ENCODE measurements around the gene SPART. TPM values are rescaled to one million over a fixed set of nuclear protein-coding genes. Genes with fewer than 3 reads are reported as not detected.
"Not testable (repeated sequence)": the region's sequence is repeated elsewhere in the genome, so short reads cannot be mapped to it uniquely, and the experiment has no call there.

The SPART gene
- total and polyA plus RNA-seq, 12 donors: 15.9 to 49.8 (median 37.4) TPM

- H3K27ac ChIP-seq: no peak overlapping the region
- intact Hi-C loops (cut with DNase I): no loop called here
- DNase-seq (no peak), ATAC-seq (no peak)
- H3K4me1 ChIP-seq: peaks cover 0 to 7% (median 0%) of the 10 kb centered on the region in 9 donors
- TF ChIP-seq CTCF (IDR thresholded peaks at IDR 0.05): no peak
- H3K27me3 ChIP-seq: no peaks in the 10 kb centered on the region
- H3K4me3 ChIP-seq: no peak overlapping the region
- H3K36me3 ChIP-seq: peaks cover 0 to 90% (median 47%) of the 10 kb centered on the region in 9 donors
- H3K9me3 ChIP-seq: no peaks in the 10 kb centered on the region
- 86% methylated on average over 1 of the region's 1 CpG for WGBS, 2 donors
Observed at GRCh38 chr13:36325912-36326311, 20.3 kb downstream of the SPART start.

- H3K4me3 ChIP-seq; H3K27me3 ChIP-seq; H3K9me3 ChIP-seq; intact Hi-C loops (cut with DNase I); H3K4me1 ChIP-seq; ATAC-seq; DNase-seq; H3K27ac ChIP-seq: not testable (repeated sequence)
- peaks cover 0 to 80% (median 47%) of the 10 kb centered on the region in 9 donors for H3K36me3 ChIP-seq
- 77 to 83% methylated on average over 5 of the region's 5 CpGs for WGBS, 2 donors
Observed at GRCh38 chr13:36324881-36325280, 21.3 kb downstream of the SPART start.

DNA sequence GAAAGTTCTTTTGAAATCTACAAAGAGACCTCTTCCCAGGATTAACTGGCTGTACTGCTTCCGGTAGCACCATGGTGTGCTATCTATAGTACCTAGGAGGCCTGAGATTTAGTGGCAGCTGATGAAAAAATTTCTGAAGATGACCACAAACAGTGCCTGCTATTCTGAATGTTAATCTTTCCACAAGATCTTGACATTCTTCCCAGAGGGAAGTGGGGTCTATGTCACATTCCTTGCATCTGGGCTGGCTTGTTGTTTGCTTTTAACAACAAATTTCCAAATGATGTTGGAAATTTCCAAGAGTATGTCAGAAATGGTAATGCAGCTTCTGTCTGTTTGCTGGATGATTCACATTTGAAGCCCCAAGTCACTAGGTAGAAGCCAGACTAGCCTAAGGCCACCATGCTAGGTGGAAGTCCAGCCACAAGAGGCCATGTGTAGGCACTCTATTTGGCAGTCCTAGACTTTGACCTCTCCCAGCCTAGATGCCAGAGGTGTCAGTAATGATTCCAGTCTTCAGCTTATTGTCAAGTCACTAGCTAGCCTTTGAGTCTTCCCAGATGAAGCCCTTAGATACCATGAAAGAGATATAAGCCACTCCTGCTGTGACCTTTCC, 22.1 kb downstream of the SPART start:
- Histone ChIP-seq H3K27me3 (no peaks in the 10 kb centered on the region), H3K4me1 (peaks cover 0 to under 1% (median 0%) of the 10 kb centered on the region in 9 donors), H3K9me3 (no peaks in the 10 kb centered on the region), H3K27ac (no peak overlapping the region), H3K36me3 (peaks cover 0 to 73% (median 47%) of the 10 kb centered on the region in 9 donors), H3K4me3 (no peak overlapping the region)
- 93 to 97% methylated on average over 1 of the region's 1 CpG for WGBS, 2 donors
- ATAC-seq: no peak
- DNase-seq: no peak
- TF ChIP-seq CTCF (IDR thresholded peaks at IDR 0.05): no peak
- intact Hi-C loops (cut with DNase I): no loop called here

DNA sequence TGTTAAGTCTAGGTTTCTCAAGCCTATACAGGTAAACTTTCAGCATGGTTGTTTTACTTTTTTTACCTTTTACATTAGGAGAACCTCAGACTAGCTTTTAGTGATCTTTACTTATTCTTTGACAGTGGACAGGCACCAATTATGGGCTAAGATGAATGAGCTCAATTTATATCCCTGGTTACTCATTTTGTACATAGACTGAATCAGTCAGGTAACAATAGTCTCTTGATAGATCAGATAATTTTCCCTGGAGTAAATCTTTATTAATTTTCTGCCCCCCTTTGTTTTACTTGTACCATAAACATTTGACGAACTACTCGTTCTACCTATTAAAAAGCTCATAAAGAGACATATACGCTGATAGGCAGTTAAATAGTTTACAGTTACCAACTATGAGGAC, 22.8 kb downstream of the SPART start:
- WGBS, 2 donors: 96 to 97% methylated on average over 3 of the region's 3 CpGs
- Histone ChIP-seq H3K9me3 (no peaks in the 10 kb centered on the region), H3K27me3 (no peaks in the 10 kb centered on the region), H3K36me3 (peaks cover 0 to 66% (median 47%) of the 10 kb centered on the region in 9 donors), H3K27ac (no peak overlapping the region), H3K4me1 (no peaks in the 10 kb centered on the region), H3K4me3 (no peak overlapping the region)
- ATAC-seq (no peak), DNase-seq (no peak)
- intact Hi-C loops (cut with DNase I): no loop called here
- no peak for TF ChIP-seq CTCF (IDR thresholded peaks at IDR 0.05)

DNA sequence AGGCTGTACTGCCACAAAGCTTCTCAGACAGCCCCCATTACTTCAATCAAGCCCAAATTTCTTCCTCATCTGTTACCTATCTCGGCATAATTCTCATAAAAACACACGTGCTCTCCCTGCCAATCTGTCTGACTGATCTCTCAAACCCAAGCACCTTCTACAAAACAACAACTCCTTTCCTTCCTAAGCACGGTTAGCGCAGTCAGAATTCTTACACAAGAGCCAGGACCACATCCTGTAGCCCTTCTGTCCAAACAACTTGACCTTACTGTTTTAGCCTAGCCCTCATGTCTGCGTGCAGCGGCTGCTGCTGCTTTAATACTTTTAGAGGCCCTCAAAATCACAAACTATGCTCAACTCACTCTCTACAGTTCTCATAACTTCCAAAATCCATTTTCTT, 26.4 kb downstream of the SPART start:
- H3K36me3 ChIP-seq: peaks cover 0 to 44% (median 21%) of the 10 kb centered on the region in 9 donors
- DNase-seq; H3K9me3 ChIP-seq; H3K4me3 ChIP-seq; ATAC-seq; H3K27me3 ChIP-seq; H3K4me1 ChIP-seq; H3K27ac ChIP-seq; intact Hi-C loops (cut with DNase I): not testable (repeated sequence)
- WGBS, 2 donors: 58 to 68% methylated on average over 6 of the region's 6 CpGs

Data from heart right ventricle (tissue), 16 donors.